ENCODE data around the gene LCOR. TPM values are rescaled to one million over a fixed set of nuclear protein-coding genes. Genes with fewer than 3 reads are reported as not detected.

The LCOR gene
- total RNA-seq (2022; extraction: Qiagen RNA extraction), result 7.5 to 14.7 TPM (median 10.1 TPM) in 5 replicates

DNA sequence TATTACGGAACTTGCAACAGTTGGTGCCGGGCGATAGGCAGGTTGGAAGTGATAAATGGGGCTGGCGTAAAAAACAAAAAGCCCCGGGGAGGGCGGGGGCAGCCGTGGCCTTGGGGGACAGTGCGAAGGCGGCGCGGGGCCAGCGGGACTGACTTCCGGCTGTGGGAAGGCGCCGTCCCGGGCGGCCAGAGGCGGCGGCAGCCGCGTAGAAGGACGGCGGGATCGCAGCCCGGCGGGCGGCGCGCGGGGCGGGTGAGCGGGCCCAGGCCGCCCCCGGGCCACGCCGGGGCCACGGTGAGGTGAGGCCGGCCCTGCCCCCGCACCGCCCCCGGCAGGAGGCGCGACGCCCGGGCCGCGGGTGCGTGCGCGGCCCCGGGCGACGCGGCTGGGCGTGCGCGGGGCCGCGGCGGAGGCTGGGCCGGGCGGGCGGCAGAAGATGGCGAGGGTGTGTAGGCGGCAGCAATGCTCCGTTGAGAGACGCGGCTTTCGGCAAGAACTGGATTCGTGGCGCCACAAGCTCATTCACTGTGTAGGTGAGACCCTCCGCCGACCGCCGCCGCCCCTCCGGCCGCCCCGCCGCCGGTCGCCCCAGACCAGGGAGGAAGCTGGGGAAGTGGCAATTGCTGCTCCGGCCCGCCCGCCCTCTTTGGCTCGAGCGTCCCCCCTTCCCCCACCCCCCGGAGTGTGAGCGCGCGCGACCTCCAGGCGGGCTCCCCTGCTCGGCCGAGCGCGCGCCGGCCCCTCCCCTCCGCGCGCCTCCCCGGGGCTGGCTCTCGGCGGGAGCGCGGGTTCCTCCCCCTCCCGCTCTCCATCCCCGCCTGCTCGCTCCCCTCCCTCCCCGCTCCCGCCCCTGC is at the start of gene LCOR:
TSS of gene LCOR (plus strand) at position 432 of the 854 bp plus-strand sequence. CDS start 116,760 bp downstream, outside the sequence.

Other genes starting within 250 kb of the LCOR start
- 51.4 to 116 TPM (median 99.5 TPM) in 5 replicates for gene TM9SF3, start 245.3 kb upstream of the LCOR start, total RNA-seq (2022; extraction: Qiagen RNA extraction)
- gene PIK3AP1, start 111.8 kb upstream of the LCOR start, total RNA-seq (2022; extraction: Qiagen RNA extraction), result 0.50 to 0.84 TPM (median 0.57 TPM) in 5 replicates

Data from A549 treated with dexamethasone at 1 μM for 4 hours (cell line).